Measurements from ENCODE around the gene CHIT1. TPM values are rescaled to one million over a fixed set of nuclear protein-coding genes. Genes with fewer than 3 reads are reported as not detected.

CHIT1 gene
- total RNA-seq, 2 experiments from 2014 or later = 1.9 to 3.6 TPM

DNA sequence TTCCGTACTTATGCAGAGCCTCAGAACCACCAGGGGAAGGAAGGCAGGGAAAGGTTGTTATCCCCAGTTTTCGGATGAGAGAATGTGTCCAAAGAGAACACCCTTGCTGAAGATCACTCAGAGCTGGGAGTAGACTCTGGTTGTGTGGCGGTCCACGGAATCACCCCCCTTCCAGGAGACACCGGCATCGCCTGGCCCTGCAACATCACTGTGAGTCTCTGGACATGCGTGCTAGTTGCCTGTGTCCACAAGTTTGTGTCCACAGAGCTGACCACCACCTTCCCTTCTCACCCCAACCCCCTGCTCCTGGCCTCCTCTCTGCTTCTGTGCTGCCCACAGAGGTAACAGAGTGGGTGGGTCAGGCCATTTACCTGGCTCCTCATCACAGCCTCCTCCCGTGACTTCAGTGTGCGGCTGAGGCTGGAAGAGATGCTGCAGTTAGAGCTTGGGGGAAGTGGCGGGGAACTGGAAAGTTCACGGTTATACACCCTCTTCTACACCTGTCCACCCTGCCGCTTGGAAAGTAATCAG lies 61.2 kb downstream of the CHIT1 start:
- POLR2A ChIA-PET = no interaction called here
- Histone ChIP-seq H3K4me3 (ENCODE audit: low read depth, low read length, poor library complexity, severe bottlenecking) (no peak overlapping the region), H3K4me1 (ENCODE audit: insufficient read depth, low read length, poor library complexity, severe bottlenecking) (no peaks in the 10 kb centered on the region), H3K79me2 (ENCODE audit: insufficient read depth, low read depth, low read length) (no peaks in the 10 kb centered on the region), H3K4me2 (ENCODE audit: low read length) (no peak overlapping the region), H3K9me2 (ENCODE audit: insufficient read depth, low read length) (no peaks in the 10 kb centered on the region), H3K36me3 (ENCODE audit: insufficient read depth, low read length) (no peaks in the 10 kb centered on the region), H3K27ac (ENCODE audit: low read depth, low read length, poor library complexity, severe bottlenecking) (no peak overlapping the region), H3K9me3 (ENCODE audit: low read length) (no peaks in the 10 kb centered on the region), H4K20me1 (ENCODE audit: insufficient read depth, low read length) (no peaks in the 10 kb centered on the region; the same call in 1 of the 2 replicates), H2AFZ (ENCODE audit: low read length) (no peak overlapping the region)
- CTCF ChIA-PET (ENCODE audit: unreplicated experiment) = no interaction called here
- no TSS peak for BruUV-seq (replicated peaks)
- no peak for DNase-seq (ENCODE audit: low spot score)
- intact Hi-C loops (cut with micrococcal nuclease; ENCODE audit: unreplicated experiment) = no loop called here
- TF ChIP-seq, protein P1, sequence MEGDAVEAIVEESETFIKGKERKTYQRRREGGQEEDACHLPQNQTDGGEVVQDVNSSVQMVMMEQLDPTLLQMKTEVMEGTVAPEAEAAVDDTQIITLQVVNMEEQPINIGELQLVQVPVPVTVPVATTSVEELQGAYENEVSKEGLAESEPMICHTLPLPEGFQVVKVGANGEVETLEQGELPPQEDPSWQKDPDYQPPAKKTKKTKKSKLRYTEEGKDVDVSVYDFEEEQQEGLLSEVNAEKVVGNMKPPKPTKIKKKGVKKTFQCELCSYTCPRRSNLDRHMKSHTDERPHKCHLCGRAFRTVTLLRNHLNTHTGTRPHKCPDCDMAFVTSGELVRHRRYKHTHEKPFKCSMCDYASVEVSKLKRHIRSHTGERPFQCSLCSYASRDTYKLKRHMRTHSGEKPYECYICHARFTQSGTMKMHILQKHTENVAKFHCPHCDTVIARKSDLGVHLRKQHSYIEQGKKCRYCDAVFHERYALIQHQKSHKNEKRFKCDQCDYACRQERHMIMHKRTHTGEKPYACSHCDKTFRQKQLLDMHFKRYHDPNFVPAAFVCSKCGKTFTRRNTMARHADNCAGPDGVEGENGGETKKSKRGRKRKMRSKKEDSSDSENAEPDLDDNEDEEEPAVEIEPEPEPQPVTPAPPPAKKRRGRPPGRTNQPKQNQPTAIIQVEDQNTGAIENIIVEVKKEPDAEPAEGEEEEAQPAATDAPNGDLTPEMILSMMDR (conservative IDR thresholded peaks at IDR 0.05; ENCODE audit: low read length) = no peak
- TF ChIP-seq EZH2phosphoT487 (IDR thresholded peaks at IDR 0.05; ENCODE audit: borderline replicate concordance, low read depth, low read length) = no peak

DNA sequence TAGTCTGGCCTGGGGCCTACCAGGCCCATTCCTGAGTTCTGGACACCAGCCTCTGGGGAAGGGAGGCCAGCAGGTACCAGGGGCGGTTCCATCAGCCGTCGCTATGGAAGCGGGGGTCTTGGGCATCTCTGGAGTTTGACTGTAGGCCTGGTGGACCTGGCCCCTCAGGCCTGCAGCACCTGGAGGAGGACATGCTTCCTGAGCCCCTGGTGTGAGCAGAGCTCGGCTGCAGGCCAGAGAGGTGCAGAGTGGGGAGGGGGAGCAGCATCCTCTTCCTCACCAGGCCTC lies 61.6 kb downstream of the CHIT1 start:
- no peaks in the 10 kb centered on the region for H3K79me2 ChIP-seq (ENCODE audit: insufficient read depth, low read depth, low read length)
- H3K4me2 ChIP-seq (ENCODE audit: low read length) = no peak overlapping the region
- H3K4me1 ChIP-seq (ENCODE audit: insufficient read depth, low read length, poor library complexity, severe bottlenecking) = no peaks in the 10 kb centered on the region
- no peaks in the 10 kb centered on the region; the same call in 1 of the 2 replicates for H4K20me1 ChIP-seq (ENCODE audit: insufficient read depth, low read length)
- no peaks in the 10 kb centered on the region for H3K9me3 ChIP-seq (ENCODE audit: low read length)
- no peaks in the 10 kb centered on the region for H3K9me2 ChIP-seq (ENCODE audit: insufficient read depth, low read length)
- no peak overlapping the region for H3K27ac ChIP-seq (ENCODE audit: low read depth, low read length, poor library complexity, severe bottlenecking)
- intact Hi-C loops (cut with micrococcal nuclease; ENCODE audit: unreplicated experiment) = loop anchor here (2.0 kb wide), 1 partner anchor 49 kb away; no protein-coding TSS in a partner anchor
- no TSS peak for BruUV-seq (replicated peaks)
- ChIA-PET POLR2A (no interaction called here), CTCF (ENCODE audit: unreplicated experiment) (no interaction called here)
- H2AFZ ChIP-seq (ENCODE audit: low read length) = no peak overlapping the region
- no peak for DNase-seq (ENCODE audit: low spot score)
- TF ChIP-seq, protein P1 (conservative IDR thresholded peaks at IDR 0.05; ENCODE audit: low read length) = no peak
- no peak for TF ChIP-seq EZH2phosphoT487 (IDR thresholded peaks at IDR 0.05; ENCODE audit: borderline replicate concordance, low read depth, low read length)
- no peaks in the 10 kb centered on the region for H3K36me3 ChIP-seq (ENCODE audit: insufficient read depth, low read length)
- no peak overlapping the region for H3K4me3 ChIP-seq (ENCODE audit: low read depth, low read length, poor library complexity, severe bottlenecking)

DNA sequence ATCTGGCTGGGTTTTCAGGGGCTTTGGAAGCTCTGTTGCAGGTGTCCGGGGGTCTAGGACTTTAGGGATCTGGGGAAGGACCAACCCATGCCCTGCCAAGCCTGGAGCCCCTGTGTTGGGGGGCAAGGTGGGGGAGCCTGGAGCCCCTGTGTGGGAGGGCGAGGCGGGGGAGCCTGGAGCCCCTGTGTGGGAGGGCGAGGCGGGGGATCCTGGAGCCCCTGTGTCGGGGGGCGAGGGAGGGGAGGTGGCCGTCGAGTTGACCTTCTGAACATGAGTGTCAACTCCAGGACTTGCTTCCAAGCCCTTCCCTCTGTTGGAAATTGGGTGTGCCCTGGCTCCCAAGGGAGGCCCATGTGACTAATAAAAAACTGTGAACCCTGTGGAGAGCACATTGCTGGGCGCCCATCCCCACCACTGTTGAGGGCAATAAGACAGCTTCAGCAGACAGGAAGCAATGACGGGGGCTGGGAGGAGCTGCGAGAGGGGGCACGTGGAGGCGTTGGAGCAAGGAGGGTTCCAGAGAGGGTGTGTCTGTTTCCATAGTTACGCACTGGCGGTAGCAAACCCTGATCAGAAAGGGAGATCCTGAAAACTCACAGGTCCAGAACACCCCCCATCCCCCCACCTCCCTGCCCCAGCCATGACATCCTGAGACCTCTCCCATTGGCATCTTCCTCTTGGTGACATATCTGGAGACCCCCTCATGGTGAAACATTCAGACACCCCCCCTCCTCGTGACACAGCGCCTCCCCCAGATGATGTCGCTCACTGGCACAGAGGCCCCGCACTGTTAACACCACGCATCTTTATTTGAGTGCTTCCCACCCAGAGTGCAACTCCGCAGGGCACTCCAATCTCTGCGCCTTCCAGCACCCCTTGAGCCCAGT lies 62.2 kb downstream of the CHIT1 start:
- Histone ChIP-seq H3K4me3 (ENCODE audit: low read depth, low read length, poor library complexity, severe bottlenecking) (no peak overlapping the region), H3K9me2 (ENCODE audit: insufficient read depth, low read length) (no peaks in the 10 kb centered on the region), H3K4me2 (ENCODE audit: low read length) (no peak overlapping the region), H4K20me1 (ENCODE audit: insufficient read depth, low read length) (no peaks in the 10 kb centered on the region; the same call in 1 of the 2 replicates), H2AFZ (ENCODE audit: low read length) (no peak overlapping the region), H3K4me1 (ENCODE audit: insufficient read depth, low read length, poor library complexity, severe bottlenecking) (no peaks in the 10 kb centered on the region), H3K9me3 (ENCODE audit: low read length) (no peaks in the 10 kb centered on the region), H3K27ac (ENCODE audit: low read depth, low read length, poor library complexity, severe bottlenecking) (no peak overlapping the region), H3K36me3 (ENCODE audit: insufficient read depth, low read length) (no peaks in the 10 kb centered on the region), H3K79me2 (ENCODE audit: insufficient read depth, low read depth, low read length) (no peaks in the 10 kb centered on the region)
- TF ChIP-seq, protein P1 (conservative IDR thresholded peaks at IDR 0.05; ENCODE audit: low read length) = no peak
- no peak for TF ChIP-seq EZH2phosphoT487 (IDR thresholded peaks at IDR 0.05; ENCODE audit: borderline replicate concordance, low read depth, low read length)
- intact Hi-C loops (cut with micrococcal nuclease; ENCODE audit: unreplicated experiment) = loop anchor here (2.0 kb wide), 1 partner anchor 50 kb away; no protein-coding TSS in a partner anchor
- no TSS peak for BruUV-seq (replicated peaks)
- ChIA-PET CTCF (ENCODE audit: unreplicated experiment) (interaction anchor here (0.5 to 1.2 kb wide), 5 partner anchors 20 to 126 kb away, joined by 3 read pairs; no protein-coding TSS in a partner anchor), POLR2A (no interaction called here)
- DNase-seq (ENCODE audit: low spot score) = no peak

Data from OCI-LY7 (cell line).